ENCODE data around the gene TAB2.
A peak's percentile ranks its signal among the peaks of the same experiment; 100 is the strongest.

Gene TAB2

GRCh38 chr6:149429427-149430360 lies 112.2 kb downstream of the TAB2 start:
- no peak for DNase-seq (ENCODE audit: low spot score in 2 of 2)
- in situ Hi-C loops (cut with MboI; ENCODE audit: low sequenced_read_pairs) = loop anchor here (5.0 to 25.0 kb wide), 3 partner anchors 347 to 867 kb away; partner anchors contain the start of gene UST
- Histone ChIP-seq H3K9me3 (no peaks in the 10 kb centered on the region), H3K4me3 (no peak overlapping the region), H3K27me3 (ENCODE audit: low read depth) (no peaks in the 10 kb centered on the region), H3K4me1 (no peaks in the 10 kb centered on the region), H3K36me3 (replicated peaks) (no peaks in the 10 kb centered on the region)

DNA sequence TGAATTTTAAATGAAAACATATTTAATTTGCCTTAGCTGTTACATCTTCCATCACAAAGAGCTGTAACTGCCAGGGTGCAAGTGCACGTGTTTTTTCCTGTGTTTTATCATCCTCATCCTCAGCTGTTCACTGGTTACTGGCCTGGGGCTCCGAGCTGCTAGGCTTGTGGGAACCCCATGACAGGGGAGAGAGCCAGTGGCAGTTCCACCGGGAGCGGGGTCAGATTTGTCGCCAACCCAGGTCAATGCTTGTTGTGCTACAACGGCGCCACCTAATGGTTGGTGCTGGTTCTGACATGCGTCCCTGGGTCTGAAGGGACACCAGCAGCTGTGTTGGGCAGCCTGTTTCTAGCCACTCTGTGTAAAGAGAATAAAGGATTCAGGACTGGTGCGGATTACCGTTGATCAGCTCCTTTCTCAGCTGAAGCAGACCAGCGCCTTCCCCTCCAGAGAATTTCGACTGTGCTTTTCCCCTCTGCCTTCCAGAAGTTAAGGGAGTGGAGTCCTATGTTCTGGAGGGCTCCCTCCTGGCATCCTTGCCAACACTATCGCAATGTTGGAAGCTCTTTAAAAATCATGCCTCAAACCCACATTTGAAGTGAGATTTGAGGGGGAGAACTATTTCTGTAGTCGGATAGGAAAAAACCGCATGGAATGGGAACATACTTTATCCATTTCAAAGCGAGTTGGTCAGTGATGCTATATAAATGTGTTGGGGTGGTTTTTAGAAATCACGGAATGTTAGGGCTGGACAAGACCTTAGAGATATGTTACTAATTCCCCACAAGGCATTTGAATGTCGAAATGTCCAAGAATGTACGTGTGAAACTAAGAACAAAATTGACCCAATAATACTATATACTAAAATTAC lies 114.6 kb downstream of the TAB2 start:
- peak; percentile 67 to 95 for DNase-seq (ENCODE audit: low spot score in 2 of 2)
- Histone ChIP-seq H3K36me3 (replicated peaks) (no peaks in the 10 kb centered on the region), H3K27me3 (ENCODE audit: low read depth) (no peaks in the 10 kb centered on the region), H3K4me1 (no peaks in the 10 kb centered on the region), H3K4me3 (no peak overlapping the region), H3K9me3 (no peaks in the 10 kb centered on the region)
- in situ Hi-C loops (cut with MboI; ENCODE audit: low sequenced_read_pairs) = loop anchor here (25.0 kb wide), 2 partner anchors 695 to 870 kb away; partner anchors contain the start of gene UST

- H3K27me3 ChIP-seq (ENCODE audit: low read depth) = no peaks in the 10 kb centered on the region
- no peaks in the 10 kb centered on the region for H3K36me3 ChIP-seq (replicated peaks)
- in situ Hi-C loops (cut with MboI; ENCODE audit: low sequenced_read_pairs) = loop anchor here (25.0 kb wide), 2 partner anchors 696 to 871 kb away; partner anchors contain the start of gene UST
- H3K9me3 ChIP-seq = no peaks in the 10 kb centered on the region
- no peaks in the 10 kb centered on the region for H3K4me1 ChIP-seq
- no peak for DNase-seq (ENCODE audit: low spot score in 2 of 2)
- H3K4me3 ChIP-seq = no peak overlapping the region
These were observed 115.9 kb downstream of the TAB2 start for GRCh38 chr6:149433405-149433804.

DNA sequence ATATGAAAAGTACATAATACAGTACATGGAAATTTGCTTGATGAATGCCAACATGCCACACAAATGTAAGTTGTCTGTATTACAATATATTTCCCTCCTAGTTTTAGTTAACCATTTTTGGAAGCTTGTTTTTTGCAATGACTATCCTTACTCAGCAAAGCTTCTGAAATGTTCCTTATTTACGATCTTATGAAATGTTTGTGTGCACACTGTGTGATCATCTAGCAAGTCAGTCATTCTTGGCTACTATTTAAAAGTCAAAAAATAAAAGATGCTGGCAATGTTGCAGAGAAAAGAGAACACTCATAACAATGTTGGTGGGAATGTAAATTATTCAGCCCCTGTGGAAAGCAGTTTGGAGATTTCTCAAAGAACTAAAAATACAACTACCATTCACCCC lies 116.4 kb downstream of the TAB2 start:
- DNase-seq (ENCODE audit: low spot score in 2 of 2) = no peak
- H3K9me3 ChIP-seq = no peaks in the 10 kb centered on the region
- in situ Hi-C loops (cut with MboI; ENCODE audit: low sequenced_read_pairs) = loop anchor here (25.0 kb wide), 2 partner anchors 697 to 872 kb away; partner anchors contain the start of gene UST
- no peaks in the 10 kb centered on the region for H3K36me3 ChIP-seq (replicated peaks)
- H3K4me3 ChIP-seq = no peak overlapping the region
- H3K27me3 ChIP-seq (ENCODE audit: low read depth) = no peaks in the 10 kb centered on the region
- H3K4me1 ChIP-seq = no peaks in the 10 kb centered on the region

- no peaks in the 10 kb centered on the region for H3K9me3 ChIP-seq
- in situ Hi-C loops (cut with MboI; ENCODE audit: low sequenced_read_pairs) = loop anchor here (25.0 kb wide), 2 partner anchors 699 to 874 kb away; partner anchors contain the start of gene UST
- no peaks in the 10 kb centered on the region for H3K36me3 ChIP-seq (replicated peaks)
- no peaks in the 10 kb centered on the region for H3K27me3 ChIP-seq (ENCODE audit: low read depth)
- no peaks in the 10 kb centered on the region for H3K4me1 ChIP-seq
- no peak overlapping the region for H3K4me3 ChIP-seq
- DNase-seq (ENCODE audit: low spot score in 2 of 2) = no peak
These were observed 118.5 kb downstream of the TAB2 start for GRCh38 chr6:149435919-149436586.

- in situ Hi-C loops (cut with MboI; ENCODE audit: low sequenced_read_pairs) = loop anchor here (25.0 kb wide), 2 partner anchors 699 to 874 kb away; partner anchors contain the start of gene UST
These were observed 119.1 kb downstream of the TAB2 start for GRCh38 chr6:149436647-149437046.

DNA sequence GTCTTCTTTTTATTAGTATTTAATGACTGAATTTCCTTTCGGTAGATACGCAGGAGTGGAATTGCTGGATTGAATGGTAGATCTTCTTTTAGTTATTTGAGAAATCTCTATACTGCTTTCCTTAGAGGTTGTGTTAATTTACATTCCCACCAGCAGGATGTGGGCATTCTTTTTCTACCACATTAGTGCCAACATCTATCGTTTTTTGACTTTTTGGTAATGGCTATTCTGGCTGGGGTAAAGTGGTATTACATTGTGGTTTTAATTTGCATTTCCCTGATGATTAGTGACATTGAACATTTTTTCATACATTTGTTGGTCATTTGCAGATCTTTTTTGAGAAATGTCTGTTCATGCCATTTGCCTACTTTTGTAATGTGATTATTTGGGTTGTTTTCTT lies 119.7 kb downstream of the TAB2 start:
- in situ Hi-C loops (cut with MboI; ENCODE audit: low sequenced_read_pairs) = loop anchor here (25.0 kb wide), 2 partner anchors 700 to 875 kb away; partner anchors contain the start of gene UST
- no peak overlapping the region for H3K4me3 ChIP-seq

More at GRCh38 chr6:149436647-149437046, 119.1 kb downstream of the TAB2 start:
- Histone ChIP-seq H3K9me3 (no peaks in the 10 kb centered on the region), H3K4me3 (no peak overlapping the region), H3K4me1 (no peaks in the 10 kb centered on the region), H3K36me3 (replicated peaks) (no peaks in the 10 kb centered on the region), H3K27me3 (ENCODE audit: low read depth) (no peaks in the 10 kb centered on the region)
- DNase-seq (ENCODE audit: low spot score in 2 of 2) = no peak

DNA sequence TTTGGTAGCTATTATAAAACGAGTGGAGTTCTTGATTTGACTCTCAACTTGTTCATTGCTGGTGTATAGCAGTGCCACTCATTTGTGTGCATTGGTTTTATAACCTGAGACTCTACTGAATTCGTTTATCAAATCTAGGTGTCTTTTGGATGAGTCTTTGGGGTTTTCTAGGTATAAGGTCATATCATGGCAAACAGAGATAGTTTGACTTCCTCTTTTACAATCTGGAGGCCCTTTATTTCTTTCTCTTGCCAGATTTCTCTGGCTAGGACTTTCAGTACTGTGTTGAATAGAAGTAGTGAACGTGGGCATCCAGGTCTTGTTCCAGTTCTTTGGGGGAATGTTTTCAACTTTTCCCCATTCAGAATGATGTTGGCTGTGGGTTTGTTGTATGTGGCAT lies 121.3 kb downstream of the TAB2 start:
- Histone ChIP-seq H3K4me3 (no peak overlapping the region), H3K27me3 (ENCODE audit: low read depth) (no peaks in the 10 kb centered on the region), H3K36me3 (replicated peaks) (no peaks in the 10 kb centered on the region), H3K4me1 (no peaks in the 10 kb centered on the region), H3K9me3 (no peaks in the 10 kb centered on the region)
- in situ Hi-C loops (cut with MboI; ENCODE audit: low sequenced_read_pairs) = loop anchor here (25.0 kb wide), 2 partner anchors 702 to 877 kb away; partner anchors contain the start of gene UST
- no peak for DNase-seq (ENCODE audit: low spot score in 2 of 2)

More for the DNA sequence above, 119.7 kb downstream of the TAB2 start:
- Histone ChIP-seq H3K27me3 (ENCODE audit: low read depth) (no peaks in the 10 kb centered on the region), H3K36me3 (replicated peaks) (no peaks in the 10 kb centered on the region), H3K9me3 (no peaks in the 10 kb centered on the region), H3K4me1 (no peaks in the 10 kb centered on the region)
- DNase-seq (ENCODE audit: low spot score in 2 of 2) = no peak

GRCh38 chr6:149439626-149440025 lies 122.1 kb downstream of the TAB2 start:
- in situ Hi-C loops (cut with MboI; ENCODE audit: low sequenced_read_pairs) = loop anchor here (25.0 kb wide), 2 partner anchors 702 to 877 kb away; partner anchors contain the start of gene UST
- Histone ChIP-seq H3K4me3 (no peak overlapping the region), H3K36me3 (replicated peaks) (no peaks in the 10 kb centered on the region)

DNA sequence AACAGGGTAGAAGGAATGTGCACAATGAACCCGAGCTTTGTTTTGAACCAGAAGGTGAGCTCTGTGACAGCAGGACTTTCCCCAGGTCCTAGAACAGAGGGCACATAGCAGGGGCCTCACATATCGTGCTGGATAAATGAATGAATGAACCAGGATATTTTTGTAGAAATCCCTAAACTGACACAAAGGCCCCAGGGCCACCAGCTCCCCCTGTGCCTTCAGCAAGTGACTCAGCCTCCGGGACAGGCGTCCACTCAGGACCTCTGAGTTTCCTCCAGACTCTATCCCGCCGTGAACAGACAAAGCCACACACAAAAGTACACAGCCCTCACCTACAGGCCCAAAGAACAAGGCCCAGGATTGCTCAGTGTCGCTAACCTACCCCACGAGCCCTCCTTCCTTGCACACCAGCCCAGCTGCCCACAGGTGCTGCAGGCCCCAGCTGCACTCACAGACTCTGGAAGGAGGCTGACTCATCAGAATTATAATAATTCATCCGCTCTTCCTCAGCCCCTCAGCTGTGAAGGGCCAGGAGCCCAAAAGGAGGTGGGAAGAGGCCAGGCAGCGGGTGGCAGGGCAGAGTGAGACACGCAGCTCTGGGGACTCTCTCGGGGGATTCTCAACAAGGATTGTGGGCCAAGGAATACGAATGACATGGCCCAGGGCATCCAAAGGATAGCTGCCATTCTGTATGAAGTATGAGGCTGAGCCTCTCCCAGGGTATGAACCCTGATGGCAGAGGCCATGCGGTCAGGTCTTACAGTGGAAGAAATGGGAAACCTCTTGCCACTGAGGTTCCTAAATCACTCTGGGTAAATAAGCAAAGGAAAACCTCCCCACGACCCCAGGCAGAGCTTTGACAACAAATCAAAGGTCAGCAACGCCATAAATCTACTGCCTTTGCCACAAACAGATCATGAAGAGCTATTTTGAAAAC lies 123.5 kb downstream of the TAB2 start:
- Histone ChIP-seq H3K27me3 (ENCODE audit: low read depth) (no peaks in the 10 kb centered on the region), H3K9me3 (no peaks in the 10 kb centered on the region), H3K4me3 (no peak overlapping the region), H3K36me3 (replicated peaks) (no peaks in the 10 kb centered on the region), H3K4me1 (no peaks in the 10 kb centered on the region)
- in situ Hi-C loops (cut with MboI; ENCODE audit: low sequenced_read_pairs) = loop anchor here (25.0 kb wide), 2 partner anchors 704 to 879 kb away; partner anchors contain the start of gene UST
- DNase-seq (ENCODE audit: low spot score in 2 of 2) = no peak

More at GRCh38 chr6:149439626-149440025, 122.1 kb downstream of the TAB2 start:
- no peaks in the 10 kb centered on the region for H3K9me3 ChIP-seq
- H3K4me1 ChIP-seq = no peaks in the 10 kb centered on the region
- no peak for DNase-seq (ENCODE audit: low spot score in 2 of 2)
- no peaks in the 10 kb centered on the region for H3K27me3 ChIP-seq (ENCODE audit: low read depth)

- Histone ChIP-seq H3K4me3 (no peak overlapping the region), H3K27me3 (ENCODE audit: low read depth) (no peaks in the 10 kb centered on the region)
- in situ Hi-C loops (cut with MboI; ENCODE audit: low sequenced_read_pairs) = loop anchor here (25.0 kb wide), 2 partner anchors 704 to 879 kb away; partner anchors contain the start of gene UST
These were observed 124.2 kb downstream of the TAB2 start for GRCh38 chr6:149441740-149442139.

More at GRCh38 chr6:149441740-149442139, 124.2 kb downstream of the TAB2 start:
- Histone ChIP-seq H3K9me3 (no peaks in the 10 kb centered on the region), H3K4me1 (no peaks in the 10 kb centered on the region), H3K36me3 (replicated peaks) (no peaks in the 10 kb centered on the region)
- DNase-seq (ENCODE audit: low spot score in 2 of 2) = no peak
